T1000 (cell line): ENCODE data around the gene ABHD17A.

Experiments used
- DNase-seq: peaks from one replicate; lab custom pipeline; 2025; ENCODE audit warnings: mixed read lengths; lab: John Stamatoyannopoulos, UW

ABHD17A gene

DNA sequence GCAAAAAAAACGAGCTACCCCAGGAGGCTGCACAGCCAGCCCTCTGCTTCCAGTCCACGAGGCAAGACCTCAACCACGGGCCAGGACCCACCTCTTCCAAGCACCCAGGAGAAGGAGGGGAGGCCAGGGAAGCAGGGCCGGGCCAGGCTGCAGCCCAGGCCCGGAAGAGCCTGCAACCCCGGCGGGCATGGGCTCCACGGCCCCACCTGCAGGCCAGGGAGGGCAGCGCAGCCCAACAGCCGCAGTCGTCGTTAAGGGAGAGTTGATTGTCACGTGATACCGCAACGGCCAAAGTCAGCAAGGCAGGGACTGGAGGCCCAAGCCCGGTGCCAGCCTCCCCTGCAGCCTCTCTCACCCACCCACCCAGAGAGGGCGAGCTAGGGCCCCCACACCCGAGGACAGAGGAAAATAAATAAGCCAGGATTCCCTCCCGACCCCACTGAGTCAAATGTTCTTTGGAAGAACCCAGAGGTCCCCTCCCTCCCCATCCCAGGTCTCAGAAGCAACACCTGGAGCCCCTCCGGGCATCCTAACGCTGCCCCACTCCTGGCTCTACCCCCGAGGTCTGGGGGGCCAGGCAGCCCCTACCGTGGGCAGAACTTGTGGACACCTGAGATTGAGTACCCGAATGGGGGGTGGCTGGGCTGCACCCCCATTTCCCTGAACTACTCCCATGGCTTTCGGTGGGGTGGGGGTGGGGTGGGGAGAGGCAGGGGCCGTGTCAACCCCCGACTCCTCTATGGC is 31.8 kb downstream of the ABHD17A start:
- peak; percentile 85 for DNase-seq

DNA sequence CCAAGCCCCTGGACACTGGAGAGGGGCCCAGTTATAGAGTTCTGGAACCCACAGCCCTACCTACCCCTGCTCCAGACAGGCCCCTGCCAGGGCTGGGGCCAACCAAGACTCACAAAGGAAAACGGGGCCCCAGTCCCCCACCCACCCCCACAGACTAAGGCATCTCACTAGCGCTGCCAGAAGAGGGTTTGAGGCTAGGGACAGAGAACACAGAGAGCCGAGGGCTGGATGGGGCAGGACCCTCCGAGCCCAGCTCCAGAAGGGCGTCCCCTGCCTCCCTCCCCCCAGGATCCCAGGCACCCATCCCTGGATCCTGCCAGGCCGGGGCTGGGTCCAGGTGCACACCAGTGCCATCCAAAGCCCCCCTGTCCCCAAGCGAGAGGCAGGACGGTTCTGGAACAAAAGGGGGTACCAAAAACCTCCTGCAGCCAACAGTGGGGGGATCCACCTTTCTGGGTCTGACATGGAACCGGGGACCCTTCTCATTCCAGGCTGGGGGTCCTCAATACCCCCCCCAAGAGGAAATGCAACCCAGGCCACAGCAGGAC is 32.6 kb downstream of the ABHD17A start:
- no peak for DNase-seq

DNA sequence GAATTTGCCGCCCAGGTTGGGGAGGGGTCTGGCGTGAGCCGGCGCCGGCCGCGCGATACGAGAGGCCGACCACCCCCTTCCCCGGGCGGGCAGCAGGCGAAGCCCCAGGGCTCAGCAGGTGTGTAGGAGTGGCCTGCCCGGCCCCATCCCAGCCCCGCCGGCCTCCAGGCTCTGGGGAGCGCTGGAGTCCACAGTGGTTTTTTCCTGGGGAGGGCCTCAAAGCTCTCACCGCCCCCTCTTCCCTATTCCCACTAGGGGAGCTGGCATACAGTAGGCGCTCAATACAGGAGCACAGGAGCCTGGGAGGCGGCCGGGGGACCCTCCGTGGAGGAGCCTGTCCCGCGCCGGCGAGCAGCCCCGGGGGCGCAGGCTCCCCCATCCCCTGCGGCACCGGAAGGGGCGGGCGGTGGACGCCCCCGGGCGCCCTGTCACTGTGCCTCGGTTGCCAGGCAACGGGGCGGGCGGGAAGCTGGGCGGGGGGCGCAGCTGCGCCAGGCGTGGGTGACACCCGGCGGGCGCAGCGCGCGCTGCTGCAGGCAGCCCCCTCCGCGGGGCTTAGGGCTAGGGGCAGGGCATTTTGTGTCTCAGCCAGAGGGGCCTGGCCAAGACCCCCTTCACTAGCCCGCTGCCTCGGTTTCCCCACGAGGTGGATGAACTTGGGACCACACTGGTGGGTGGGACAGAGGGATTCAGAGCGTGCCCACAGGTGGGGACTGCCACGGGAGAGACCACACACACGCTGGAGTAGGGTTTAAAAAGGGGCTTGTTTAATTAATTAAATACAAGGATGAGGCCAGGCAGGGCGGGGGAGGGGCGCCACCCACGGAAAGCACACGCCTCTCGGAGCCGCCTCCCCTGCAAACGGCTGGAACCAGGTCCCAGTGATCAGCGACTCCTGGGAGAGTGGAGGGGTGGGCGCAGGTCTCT is 33.4 kb downstream of the ABHD17A start:
- DNase-seq: no peak

DNA sequence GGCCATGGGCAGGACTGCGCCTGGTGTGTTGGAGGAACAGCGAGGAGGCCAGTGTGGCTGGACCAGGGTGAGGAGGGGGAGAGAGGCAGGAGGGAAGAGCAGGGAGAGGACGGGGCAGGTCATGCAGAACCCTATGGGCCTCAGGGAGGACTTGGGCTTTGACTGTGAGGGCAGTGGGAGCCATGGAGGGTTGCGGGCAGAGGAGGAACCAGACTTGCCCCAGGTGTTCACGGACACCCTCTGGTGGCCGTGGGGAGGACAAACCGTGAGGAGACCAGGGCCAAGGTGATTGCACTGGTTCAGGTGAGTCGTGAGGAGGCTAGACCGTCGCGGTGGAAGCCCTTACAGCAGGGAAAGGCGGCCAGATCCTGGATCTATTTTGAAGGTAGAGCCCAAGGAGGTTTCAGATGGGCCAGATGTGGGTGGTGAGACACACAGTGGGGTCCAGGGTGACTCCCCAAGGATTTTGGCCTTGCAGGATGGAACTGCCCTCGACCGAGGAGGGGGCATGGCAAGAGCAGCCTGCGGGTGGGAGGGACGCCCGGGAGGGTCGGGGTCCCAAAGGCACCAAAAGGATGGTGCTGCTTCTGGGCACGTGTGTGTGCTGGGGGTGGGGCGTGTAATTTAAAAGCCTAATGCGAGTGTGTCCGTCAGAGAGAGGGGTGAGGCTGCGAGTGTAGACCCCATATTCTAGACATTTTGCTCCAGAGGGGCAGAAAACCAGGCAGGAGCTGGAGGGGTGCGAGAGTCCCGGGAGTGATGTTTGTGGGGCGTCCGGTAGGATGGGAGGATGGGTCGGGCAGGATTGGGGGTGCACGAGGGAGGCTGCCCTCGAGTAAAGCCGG is 34.3 kb downstream of the ABHD17A start:
- no peak for DNase-seq

DNA sequence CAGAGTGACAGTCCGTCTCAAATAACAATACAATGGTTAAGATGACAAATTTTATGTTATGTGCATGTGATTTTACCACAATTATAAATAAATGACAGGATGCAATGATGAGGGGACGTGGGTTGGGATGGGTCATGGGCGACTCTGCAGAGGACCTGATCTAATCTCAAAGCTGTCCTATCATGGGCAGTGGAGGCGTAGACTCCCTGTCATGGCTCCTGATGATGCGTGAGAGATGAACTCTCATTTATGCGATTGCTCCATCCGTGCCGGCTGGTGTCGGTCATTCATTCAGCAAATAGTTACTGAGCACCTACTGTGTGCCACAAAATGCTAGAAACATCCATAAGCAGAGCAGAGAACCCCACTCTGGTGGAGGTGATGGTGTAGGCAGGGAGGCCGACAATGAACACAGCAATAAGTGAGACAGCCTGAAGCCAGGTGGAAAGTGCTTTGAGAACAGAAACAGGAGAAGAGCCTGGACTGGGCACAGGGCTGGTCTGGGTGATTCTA is 35.4 kb downstream of the ABHD17A start:
- no peak for DNase-seq

DNA sequence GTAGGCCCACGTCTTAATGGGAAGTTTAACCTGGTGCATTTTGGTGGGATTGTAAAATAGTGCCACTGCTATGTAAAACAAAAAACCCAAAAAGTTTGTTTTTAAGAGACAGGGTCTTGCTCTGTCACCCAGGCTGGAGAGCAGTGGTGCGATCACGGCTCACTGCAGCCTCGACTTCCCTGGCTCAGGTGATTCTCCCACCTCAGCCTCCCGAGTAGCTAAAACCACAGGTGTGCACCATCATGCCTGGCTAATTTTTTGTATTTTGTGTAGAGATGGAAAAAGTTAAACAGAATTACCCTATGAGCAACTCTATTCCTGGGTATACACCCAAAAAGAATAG is 36.2 kb downstream of the ABHD17A start:
- no peak for DNase-seq

DNA sequence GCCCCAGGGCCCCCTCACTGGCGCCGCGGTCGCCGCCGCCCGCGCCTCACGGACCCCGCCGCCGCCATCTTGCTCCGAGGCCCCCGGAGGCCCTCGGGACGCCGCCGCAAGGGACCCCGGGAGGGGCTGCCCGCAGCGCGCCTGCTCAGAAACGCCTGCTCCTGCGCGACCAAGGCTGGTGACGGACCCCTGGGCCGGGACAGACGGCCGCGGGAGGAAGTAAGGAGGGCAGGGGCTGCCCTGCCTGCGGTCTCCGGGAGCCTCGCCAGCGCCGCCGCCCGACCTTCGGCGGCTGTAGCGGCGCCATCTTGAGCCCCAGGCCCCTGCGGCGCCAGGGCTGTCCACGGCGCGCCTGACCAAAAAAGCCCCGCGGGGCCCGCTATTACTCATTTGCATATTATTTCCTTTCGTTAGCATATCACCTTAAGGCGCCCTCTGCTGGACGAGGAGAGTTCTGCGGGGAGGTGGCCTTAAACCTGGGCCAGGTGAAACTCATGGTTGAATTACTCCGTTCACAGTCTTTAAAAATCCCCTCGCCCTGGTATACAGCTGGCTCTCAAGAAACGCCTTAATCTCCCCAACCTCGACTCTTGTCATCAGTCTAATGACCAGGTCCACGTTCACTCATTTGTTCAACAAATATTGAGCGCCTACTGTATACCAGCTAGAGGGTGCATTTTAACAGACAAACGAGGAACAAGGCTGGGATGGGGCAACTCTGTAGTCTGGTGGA is 36.7 kb downstream of the ABHD17A start, which contains the start of gene REXO1:
REXO1 (minus strand) TSS at position 85 of the 733 bp plus-strand sequence. CDS start 125 bp downstream, outside the sequence.
- peak; percentile 96 for DNase-seq

DNA sequence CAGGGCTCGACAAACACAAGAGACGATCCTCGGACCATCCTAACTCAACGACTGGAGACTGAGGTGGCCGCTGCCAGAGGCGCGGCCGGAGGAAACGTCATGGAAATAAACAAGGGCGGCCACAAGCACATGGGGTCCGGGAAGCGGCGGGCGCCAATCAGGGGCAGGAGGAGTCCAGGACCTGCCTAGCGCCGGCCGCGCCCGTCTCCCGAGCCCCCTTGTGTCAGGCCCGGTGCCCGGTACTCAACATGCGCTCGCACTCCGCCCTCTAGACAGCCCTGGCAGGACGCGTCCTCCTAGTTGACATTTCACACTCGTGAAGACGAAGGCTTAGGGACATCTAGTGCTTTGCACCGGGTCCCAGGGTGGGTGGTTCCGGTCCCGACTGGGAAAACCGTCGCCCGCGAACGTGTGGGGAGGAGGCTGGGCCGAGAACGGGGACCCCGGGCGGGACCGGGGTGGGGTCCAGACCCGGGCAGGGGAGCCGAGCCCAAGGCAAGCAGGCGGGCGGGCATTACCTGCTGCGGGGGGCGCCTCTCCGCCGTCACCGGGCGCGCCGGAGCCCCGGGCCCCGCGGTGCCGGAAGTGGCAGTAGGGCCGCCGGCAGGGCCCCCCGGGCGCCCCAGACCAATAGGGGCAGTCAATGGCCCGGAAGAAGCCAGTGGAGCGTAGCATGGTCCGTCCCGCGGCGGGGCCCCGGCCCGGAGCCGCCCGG is 37.5 kb downstream of the ABHD17A start:
- no peak for DNase-seq

DNA sequence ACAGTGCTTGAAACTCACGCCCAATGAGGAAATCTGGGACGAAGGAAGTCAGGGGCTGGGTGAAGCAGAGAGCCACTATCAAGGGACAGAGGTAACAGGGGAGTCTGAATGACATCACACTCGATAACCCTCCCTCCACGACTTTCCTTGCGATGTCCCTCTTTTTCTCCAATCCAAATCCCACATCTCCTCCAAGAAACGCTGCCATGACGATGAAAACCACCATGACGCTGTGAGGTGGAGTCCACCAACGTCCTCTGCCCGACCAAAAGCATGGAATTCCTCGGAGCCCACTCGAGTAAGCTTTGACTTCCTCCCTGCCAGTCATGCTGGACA is 38.0 kb downstream of the ABHD17A start:
- no peak for DNase-seq

DNA sequence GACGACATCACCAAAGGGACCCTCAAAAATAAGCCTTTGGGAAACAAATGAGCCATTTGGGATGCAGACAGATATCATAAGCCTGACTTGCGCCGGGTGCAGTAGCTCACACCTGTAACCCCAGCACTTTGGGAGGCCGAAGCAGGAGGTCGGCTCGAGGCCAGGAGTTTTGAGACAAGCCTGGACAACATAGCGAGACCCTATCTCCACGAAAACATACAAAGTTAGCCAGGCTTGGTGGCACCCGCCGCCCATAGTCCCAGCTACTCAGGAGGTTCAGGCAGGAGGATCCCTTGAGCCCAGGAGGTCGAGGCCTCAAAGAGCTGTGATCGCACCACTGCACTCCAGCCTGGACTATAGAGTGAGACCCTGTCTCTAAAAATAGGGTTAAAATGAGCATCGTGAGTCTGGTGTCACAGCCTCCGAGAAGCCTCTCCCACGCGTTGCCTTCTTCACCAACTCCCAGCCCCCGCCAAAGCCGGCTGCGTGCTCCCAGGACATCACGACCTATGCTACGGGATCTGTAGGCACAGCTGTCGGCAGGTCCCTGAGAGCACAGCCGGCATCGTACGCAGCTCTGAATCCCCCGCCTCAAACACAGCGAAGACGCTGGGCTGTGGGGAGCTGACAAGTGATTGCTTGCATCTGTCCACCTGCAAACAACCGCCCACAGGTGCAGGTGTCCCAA is 38.6 kb downstream of the ABHD17A start:
- no peak for DNase-seq

DNA sequence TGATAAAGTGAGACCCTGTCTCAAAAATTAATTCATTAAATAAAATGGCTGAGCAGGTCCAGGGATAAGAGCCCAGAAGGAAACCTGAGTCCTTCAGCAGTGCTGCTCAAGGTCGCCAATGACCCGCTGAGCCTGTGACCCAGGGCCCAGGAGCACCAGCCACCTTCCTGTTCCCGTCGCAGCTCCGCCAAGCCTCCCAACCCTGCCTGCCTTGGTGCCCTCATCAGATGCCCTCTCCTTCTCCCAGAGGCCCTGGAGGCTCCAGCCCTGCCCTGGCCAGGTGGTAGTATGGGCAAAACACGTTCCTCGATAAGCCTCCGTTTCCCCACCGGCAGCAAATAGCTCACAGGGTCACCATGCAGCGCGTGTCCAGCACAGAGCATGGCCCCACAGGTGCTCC is 39.7 kb downstream of the ABHD17A start:
- no peak for DNase-seq

DNA sequence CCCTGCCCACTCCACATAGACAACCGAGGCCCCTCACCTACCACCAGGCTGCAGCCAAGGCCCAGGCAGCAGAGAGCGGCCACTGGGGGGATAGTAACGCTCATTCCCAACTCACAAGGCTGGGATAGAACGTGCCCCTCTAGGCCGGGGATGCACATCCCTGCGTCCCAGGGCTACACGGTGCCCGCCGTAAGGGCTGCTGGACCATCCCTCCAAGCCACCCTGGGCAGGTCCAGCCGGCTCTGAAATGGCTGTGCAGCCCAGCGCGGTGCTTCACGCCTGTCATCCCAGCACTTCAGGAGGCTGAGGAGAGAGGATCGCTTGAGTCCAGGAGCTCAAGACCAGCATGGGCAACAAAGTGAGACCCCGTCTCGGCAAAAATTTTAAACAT is 40.2 kb downstream of the ABHD17A start:
- no peak for DNase-seq

DNA sequence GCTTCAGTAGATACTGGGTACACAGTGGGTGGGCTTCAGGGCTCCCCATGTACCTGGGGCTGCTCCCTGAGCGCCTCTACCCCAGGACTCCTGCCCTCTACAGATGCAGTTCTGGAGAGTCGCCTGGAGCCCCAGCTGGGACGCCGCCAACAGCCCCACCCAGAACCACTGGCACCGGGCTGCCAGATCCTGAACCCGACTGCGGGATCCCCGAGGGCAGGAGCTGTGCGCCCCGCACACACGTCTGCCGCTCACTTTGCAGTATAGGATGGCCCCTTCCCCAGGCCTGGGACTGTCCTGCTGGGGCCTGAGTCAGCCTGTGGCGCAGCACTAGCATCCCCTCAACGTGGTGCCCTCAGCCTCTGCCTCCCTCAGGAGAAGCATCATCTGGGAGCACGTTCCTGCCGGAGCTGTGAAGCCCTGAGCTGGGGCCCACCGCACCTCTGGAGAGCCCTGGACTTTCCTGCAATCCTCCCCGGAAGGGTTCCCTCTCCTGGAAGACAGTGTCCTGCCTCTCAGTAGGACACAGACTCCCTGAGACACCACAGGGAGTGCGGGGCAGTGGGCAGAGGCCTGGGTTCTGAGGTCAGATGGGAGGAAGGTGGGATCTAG is 40.7 kb downstream of the ABHD17A start:
- DNase-seq: no peak

DNA sequence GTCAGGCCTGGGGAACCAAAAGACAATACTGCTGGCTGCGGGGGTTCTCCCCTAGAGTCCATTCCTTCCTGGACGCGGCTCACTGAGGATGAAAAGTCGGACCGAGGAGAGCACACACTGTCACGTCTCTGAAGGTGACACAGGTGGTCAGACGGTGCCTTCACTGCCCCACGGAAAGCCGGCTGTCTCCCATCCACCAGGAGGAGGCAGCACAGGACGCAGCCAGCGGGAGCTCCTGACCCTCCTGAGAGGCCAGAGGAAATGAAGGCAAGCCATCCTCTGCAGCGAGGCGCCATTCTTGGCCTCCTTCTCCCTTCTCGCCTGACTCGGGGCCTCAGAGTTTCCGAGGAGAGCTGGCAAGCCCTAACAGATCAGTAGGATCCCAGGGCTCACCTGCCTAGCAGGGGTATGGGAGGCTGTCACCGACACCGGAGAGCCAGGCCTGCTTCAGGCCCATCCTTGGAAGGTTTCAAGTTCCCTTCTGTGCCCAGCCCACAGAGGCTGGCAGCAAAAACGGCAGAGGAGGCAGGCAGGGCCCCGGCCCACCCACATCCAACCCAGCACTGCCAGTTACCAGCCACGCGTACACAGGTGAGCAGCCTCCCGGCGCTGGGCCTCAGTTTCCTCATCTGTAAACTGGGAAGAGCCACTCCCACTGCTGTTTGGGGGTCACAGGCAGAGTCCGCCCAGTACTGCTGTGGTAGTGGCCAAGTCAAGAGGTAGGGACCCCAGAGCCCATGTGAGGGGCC is 41.5 kb downstream of the ABHD17A start:
- no peak for DNase-seq

DNA sequence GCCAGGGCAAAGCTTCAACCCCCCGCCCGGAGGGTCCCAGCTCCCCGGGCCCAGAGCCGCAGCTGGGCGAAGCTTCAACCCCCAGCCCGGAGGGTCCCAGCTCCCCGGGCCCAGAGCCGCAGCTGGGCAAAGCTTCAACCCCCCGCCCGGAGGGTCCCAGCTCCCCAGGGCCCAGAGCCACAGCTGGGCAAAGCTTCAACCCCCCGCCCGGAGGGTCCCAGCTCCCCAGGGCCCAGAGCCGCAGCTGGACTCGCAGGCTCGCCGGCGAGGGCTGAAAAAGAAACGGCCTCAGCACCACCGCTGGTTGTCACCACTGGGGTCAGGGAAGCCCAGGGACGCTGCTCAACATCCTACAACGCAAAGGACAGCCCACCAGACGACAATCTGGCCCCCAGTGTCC is 42.2 kb downstream of the ABHD17A start:
- no peak for DNase-seq

DNA sequence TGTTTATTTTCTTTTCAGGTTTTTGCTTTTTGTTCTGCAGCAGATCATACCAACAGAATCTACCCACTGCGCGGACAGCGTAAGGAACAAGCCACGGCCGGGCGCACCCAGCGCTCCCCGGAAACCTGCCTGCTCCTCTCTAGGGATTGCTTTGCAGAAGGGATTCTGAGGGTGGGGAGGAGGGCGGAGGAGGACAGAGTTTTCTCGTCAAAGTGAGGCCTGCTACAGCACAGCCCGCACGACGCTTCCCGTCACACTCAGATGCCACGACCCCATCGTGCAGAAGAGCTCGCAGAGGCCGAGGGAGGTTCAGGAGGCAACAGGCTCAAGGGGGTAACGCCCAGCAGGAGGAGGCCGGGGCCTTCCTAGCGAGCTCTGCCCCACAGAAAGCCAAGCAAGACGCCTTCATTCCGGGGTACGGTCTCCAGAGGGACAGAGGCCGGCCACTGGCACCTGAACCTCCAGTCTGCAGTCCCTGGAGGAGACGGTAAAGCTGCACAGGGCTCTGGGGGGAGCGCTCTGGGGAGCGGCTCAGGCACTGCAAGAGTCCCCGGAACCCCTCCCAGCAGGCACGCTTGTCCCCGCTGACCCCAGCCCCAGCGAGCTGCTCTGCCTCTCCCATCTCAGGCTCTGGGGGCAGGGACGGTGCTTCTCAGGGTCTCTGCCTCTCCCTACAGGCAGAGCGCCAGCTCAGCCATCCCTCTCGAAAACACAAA is 43.9 kb downstream of the ABHD17A start:
- DNase-seq: no peak

DNA sequence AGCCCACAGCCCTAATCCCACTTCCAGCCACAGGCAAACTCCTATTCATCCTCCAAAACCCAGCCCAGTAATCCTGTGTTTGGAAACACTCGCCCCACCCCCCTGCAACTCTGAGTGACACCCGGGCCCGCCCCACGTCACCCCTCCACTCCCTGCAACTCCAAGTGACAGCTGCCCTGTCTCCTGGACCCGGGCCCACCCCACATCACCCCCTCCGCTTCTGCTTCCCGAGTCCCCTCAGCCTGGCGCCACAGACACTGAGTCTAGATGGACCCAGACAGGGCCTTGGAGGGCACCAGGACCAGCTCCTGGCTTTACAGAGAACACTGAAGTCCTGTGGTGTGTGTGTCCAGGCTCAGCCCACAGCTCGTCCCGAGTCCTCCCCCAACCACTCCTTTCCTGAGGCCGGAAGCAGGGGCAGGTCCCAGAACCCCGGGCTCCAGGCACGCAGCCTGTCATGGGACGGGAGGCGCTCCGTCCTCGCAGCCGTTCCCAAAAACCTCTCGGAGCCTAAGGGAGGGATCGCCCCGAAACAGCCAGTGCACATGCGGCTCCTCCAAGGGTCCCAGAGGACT is 44.7 kb downstream of the ABHD17A start:
- no peak for DNase-seq
